A204.1 (cell line): Measurements from ENCODE around the gene UGGT1.

Experiments
- FAIRE-seq: peaks from 2 replicates; lab custom pipeline; 2012; peaks lifted over from hg19 to GRCh38; lab: Jason Lieb, UNC

The UGGT1 gene, protein sequence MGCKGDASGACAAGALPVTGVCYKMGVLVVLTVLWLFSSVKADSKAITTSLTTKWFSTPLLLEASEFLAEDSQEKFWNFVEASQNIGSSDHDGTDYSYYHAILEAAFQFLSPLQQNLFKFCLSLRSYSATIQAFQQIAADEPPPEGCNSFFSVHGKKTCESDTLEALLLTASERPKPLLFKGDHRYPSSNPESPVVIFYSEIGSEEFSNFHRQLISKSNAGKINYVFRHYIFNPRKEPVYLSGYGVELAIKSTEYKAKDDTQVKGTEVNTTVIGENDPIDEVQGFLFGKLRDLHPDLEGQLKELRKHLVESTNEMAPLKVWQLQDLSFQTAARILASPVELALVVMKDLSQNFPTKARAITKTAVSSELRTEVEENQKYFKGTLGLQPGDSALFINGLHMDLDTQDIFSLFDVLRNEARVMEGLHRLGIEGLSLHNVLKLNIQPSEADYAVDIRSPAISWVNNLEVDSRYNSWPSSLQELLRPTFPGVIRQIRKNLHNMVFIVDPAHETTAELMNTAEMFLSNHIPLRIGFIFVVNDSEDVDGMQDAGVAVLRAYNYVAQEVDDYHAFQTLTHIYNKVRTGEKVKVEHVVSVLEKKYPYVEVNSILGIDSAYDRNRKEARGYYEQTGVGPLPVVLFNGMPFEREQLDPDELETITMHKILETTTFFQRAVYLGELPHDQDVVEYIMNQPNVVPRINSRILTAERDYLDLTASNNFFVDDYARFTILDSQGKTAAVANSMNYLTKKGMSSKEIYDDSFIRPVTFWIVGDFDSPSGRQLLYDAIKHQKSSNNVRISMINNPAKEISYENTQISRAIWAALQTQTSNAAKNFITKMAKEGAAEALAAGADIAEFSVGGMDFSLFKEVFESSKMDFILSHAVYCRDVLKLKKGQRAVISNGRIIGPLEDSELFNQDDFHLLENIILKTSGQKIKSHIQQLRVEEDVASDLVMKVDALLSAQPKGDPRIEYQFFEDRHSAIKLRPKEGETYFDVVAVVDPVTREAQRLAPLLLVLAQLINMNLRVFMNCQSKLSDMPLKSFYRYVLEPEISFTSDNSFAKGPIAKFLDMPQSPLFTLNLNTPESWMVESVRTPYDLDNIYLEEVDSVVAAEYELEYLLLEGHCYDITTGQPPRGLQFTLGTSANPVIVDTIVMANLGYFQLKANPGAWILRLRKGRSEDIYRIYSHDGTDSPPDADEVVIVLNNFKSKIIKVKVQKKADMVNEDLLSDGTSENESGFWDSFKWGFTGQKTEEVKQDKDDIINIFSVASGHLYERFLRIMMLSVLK (N-terminal part only)

DNA sequence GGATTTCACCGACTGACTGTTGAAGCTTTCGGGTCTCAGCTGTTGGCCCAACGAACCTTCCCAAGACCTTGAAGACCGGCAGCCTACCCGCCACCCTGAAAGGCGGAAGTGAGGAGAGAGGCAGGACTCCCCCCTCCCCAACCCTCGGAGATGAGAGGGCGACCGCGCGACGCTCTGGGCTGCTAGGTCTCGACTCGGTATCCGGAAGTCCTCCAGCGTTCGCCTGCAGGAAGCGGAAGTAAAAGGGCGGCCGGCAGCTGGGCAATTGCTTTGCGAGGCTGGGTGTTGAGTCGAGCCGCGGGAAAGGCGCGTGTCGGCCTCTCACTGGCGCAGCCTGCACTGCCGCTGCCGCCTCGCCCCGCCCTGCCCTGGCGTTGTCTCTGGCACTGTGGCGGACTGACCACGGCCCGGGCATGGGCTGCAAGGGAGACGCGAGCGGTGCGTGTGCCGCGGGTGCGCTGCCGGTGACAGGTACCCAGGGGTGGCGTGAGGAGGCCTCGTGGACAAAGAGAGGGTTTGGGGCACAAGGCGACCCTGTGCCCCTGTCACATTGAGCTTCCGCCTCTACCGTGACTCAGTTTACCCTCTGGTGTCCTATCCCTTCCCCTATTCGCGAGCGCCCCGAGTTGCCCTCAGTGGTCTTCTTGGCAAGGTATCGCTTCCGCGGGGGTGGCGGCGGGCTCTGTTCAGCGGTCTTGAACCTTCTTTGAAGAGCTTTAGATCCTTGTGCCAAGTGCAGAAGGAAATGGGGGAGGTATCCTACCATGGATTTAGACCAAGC is at the start of gene UGGT1:
UGGT1 (plus strand) TSS at position 256 of the 781 bp plus-strand sequence; CDS start at position 414, 158 bp downstream.
- FAIRE-seq: peak; percentile 94

DNA sequence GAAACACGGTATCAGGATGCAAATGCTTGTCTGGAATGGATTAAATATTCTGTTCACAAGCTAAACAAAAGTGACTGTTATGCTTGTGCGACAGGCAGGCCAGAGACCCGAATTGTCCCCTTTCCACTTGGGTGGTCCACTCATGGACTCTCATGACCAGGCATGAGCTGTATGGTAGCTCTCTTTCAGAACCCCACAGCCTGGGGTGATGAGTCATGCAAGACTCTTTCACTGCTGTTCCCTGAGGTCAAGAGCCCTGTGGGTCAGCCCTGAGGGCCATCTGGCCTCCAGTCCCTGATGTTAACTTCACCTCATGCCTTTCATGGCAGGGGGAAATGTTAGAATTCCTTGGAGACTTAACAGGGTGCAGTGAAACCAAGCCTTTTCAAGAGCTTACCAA is 49.4 kb upstream of the UGGT1 start:
- no peak for FAIRE-seq

DNA sequence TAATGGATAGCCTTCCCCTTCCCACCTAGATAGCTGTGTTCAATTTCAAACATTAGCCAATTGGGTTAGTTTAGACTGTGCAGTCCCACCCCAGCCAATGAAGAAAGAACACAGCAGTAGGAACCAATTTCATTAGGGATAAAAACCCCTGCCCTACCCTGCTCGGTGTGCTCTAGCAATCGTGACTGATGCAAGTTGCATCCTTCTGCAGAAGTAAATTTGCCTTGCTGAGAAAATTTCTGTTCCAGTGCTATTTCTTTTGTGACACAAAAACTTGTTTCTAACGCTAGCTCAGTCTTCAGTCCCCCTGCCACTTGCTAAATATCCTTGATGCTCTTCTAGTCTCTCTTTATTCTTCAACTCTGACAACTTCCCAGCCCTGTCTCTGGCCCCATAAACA is 48.0 kb upstream of the UGGT1 start:
- no peak for FAIRE-seq

DNA sequence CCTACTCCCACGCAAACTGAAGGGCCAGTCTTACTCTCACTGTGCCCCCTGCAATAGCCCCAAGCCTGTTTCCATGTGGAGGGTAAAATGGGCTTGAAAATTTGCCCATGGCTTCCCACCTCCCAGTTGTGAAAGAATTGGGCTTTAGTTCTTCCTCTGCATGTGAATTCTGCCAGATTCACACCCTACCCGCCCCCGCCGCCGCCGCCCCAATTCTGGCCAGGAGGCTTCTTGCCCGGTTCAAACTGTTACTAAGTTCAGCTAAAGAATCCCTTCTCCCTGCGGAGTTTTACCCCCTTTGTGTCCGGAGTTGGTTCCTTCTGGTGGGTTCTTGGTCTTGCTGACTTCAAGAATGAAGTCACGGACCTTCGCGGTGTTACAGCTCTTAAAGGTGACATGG is 37.7 kb upstream of the UGGT1 start:
- no peak for FAIRE-seq

DNA sequence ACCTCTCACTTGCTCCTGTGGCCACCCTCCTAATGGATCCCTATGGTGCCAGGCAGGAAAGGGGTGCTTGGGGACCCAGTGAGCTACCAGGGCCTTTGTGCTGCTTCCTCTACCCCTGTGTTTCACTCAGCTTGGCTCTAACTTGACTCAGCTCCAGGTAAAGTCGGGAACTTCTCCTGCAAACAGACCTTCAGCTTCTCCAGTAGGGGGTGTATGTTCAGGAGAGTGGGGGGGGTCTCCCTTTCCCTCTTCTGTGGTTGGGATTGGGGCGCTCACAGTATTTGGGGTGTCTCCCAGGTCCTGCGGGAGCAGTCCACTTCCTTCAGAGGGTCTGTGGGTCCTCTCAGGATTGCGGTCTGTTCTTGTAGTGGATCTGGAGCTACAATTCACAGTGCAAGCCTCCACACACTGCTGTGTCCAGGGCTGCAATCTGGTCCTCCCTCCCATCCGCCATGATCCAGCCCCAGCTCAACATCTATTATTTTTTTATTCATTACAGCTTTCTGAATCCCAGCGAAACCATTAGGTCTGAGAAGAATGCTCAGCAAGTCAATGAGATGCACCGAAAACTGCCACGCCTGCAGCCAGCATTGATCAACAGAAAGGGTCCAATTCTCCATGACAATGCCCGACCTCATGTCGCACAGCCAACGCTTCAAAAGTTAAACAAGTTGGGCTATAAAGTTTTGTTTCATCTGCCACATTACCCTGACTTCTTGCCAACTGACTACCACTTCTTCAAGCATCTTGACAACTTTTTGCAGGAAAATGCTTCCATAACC is 36.7 kb upstream of the UGGT1 start:
- FAIRE-seq: no peak

DNA sequence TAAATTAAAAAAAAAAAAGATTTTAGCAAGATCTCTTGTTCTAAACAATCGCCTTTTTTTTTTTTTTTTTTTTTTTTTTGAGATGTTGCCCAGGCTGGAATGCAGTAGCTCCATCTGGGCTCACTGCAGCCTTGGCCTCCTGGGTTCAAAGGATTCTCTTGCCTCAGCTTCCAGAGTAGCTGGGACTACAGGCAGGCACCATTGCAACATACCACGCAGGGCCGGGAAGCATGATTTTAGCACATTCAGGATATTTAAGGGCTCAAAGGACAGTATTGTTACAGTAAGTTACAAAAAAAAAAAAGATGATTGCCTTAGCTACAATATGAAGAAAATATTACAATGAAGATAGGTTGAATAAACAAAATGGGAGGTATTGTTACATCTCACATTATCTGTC is 33.7 kb upstream of the UGGT1 start:
- no peak for FAIRE-seq

DNA sequence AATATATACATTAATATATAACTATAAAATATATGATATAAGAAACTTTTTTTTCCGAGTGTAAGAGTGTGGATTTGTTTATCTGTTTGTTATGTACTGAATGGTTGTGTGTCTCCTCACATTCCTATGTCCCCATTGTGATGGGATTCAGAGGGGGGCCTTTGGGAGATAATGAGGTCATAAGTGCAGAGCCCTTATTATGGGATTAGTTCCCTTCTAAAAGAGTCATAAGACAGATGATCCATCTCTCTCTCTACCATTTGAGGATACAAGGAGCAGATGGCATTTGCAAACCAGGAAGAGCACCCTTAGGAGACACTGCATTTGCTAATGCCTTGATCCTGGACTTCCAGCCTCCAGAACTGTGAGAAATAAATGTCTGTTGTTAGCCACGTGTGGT is 32.9 kb upstream of the UGGT1 start:
- no peak for FAIRE-seq

DNA sequence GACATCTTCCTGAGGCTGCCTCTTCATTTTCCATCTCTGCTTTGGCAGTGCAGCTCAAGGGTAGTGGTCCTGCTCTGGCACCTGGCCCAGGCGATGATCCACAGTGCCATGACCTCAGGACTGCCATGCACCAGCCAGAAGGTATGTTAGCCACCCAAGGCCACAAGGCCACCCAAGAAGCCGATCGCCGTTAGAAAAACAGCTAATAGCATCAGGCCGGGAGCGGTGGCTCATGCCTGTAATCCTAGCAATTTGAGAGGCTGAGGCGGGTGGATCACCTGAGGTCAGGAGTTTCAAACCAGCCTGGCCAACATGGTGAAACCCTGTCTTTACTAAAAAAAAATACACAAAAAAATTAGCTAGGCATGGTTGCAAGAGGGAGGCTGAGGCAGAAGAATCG is 28.4 kb upstream of the UGGT1 start:
- FAIRE-seq: no peak

DNA sequence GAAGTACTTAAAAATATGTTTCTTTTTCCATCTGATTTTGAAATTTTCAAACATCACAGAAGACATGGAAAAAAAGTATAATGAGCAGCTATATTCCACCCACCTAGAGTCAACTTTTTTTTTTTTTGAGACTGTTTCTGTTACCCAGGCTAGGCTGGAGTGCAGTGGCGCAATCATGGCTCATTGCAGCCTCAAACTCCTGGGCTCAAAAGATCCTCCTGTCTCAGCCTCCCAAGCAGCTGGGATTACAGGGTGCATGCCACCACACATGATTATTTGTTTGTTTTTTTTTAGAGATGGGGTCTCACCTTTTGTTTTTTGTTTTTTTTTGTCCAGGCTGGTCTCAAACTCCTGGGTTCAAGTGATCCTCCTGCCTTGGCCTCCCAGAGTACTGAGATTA is 26.6 kb upstream of the UGGT1 start:
- no peak for FAIRE-seq

DNA sequence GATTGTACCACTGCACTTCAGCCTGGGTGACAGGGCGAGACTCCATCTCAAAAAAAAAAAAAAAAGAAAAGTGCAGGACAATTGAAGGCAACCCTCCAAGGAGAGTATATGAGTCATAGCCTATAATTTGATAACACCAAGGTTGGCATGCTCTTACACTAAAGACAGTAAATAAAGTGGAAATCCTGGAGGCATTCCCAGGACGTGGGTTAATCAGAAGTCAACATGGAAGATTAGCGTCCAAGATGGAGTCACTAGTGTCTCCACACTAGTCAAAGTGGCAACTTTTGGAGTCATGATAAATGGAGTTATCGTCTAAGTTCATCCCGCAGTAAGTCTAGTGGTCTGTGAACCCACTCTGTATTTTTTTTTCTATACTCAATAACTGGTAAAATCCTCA is 21.2 kb upstream of the UGGT1 start:
- no peak for FAIRE-seq

DNA sequence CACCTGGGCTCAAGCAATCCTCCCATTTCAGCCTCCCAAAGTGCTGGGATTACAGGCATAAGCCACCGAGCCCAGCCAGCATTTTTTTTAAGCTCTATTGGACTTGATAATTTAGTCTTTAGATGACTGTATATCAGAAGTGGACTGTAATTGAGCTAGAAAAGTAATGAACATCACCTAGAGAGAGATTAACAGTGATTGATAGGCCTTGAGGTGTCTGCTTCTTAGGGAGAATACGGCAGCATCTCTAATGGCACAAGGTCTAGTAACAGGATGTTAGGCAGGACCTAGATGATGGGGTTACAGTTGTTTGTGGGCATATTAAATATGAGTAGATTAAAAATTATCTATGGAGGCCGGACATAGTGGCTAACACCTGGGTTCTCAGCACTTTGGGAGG is 17.7 kb upstream of the UGGT1 start:
- no peak for FAIRE-seq

DNA sequence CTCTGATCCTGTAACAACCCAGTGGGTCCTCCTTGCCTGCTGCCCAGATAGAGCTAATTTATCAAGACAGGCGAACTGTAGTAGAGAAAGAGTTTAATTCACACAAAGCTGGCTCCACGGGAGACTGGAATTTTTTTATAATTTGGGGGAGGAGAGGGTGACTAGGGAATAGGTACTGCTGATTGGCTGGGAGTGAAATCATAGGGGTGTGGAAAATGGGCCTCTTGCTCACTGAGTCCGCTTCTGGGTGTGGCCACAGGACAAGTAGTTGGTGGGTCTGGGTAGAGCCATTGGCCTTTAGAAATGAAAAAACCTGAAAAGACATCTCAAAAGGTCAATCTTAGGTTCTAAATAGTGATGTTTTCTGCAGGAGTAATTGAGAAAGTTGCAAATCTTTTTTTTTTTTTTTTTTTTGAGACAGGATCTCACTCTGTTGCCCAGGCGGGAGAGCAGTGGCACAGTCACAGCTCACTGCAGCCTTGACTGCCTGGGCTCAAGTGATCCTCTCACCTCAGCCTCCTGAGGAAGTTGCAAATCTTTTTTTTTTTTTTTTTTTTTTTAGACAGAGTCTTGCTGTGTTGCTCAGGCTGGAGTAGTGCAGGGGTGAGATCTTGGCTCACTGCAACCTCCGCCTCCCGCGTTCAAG is 14.4 kb upstream of the UGGT1 start:
- FAIRE-seq: no peak

DNA sequence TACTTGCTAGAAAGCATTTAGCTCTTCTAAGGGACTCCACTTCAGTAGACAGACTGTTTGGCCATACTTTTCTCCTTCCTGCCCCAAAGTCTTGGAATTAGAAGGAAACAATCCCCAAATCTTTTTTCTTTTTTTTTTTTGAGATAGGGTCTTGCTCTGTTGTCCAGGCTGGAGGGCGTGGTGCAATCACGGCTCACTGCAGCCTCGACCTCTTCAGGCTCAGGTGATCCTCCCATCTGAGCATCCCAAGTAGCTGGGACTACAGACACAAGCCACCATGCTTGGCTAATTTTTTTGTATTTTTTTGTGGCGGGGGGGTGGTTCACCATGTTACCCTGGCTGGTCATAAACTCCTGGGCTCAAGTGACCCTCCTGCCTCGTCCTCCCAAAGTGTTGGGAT is 6.2 kb upstream of the UGGT1 start:
- no peak for FAIRE-seq

DNA sequence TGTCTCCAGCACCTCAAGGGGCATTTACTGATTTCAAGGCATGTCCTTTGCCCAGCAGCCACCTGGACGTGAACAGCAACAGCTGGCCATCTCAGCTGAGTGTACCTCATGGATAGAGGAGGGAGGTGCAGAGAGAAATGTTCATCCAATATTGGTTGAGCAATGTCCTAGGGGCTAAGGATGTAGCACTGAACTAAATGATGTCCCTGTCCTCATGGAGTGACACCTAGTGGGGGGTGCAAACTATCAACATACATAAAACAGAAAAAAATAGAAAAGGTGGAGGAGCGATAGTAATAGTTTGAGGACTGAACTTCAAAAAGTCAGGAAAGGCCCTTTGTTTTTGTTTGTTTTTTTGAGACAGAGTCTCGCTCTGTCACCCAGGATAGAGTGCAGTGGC is 4.8 kb upstream of the UGGT1 start:
- FAIRE-seq: no peak

DNA sequence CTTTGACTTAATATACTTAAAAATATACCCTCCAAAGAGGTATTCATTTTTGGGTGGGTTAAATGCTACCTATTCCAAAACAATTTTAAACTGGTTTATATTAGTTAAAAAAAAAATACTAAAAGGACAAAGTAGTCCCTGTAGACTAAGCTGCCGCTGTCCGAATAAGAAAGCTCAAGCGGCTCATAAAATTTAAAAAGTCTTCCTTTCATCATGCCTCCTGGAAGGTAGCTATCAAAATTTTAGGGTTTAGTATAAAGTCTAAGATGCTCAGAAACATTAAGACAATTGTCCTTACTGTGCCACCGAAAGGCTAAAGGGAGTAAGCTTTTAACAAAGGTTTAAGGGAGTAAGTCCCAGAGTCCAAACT is 440 bp upstream of the UGGT1 start:
- FAIRE-seq: no peak

DNA sequence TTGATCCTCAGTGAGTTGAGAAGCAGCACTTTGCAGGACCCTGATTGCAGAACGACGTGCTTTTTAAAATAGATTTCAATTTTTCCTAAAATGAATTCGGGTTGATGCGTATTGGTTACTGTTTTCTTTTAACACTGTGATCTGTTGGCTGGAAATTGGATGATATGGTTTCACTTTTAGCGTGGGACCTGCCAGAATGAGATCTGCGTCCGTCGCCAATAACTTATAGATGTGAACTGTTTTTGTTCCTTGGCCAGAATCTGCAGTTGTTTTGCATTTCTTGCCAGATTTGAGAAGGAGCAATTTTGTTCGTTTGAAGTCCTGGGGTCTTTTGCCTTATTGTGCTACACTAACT is 703 bp downstream of the UGGT1 start:
- no peak for FAIRE-seq

DNA sequence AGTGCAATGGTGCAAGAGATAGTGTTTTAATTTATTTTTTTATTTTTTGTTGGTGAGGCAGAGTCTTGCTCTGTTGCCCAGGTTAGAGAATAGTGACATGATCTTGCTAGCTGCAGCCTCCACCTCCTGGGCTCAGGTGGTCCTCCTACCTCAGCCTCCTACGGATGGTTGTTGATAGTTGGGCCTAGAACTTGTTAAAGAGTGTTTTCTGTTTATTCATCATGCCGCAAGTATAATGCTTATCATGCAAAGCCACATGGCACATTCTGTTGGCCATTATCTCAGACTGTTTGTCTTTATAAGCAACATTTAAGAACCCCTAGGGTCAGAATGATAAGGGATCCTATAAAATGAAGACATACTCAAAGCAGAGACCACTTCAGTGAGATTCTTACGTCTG is 1.7 kb downstream of the UGGT1 start:
- no peak for FAIRE-seq

DNA sequence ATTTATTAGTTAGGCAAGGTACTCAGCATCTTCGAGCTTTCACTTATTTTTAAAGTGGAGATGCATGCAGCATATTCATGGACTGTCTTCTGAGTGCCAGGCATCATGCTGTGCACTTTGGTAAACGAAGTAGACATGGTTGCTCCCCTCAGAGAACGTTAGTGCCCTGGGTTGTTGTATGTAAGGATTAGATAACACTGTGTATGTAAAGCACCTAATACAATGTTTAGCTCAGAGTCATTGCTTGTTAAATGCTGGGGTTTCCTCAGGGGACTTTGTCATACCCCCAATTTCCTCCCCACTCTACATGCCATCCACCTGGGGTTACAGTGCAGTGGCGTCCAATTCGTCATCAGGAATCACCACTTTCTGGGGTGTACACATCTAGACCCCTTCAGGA is 2.8 kb downstream of the UGGT1 start:
- no peak for FAIRE-seq

DNA sequence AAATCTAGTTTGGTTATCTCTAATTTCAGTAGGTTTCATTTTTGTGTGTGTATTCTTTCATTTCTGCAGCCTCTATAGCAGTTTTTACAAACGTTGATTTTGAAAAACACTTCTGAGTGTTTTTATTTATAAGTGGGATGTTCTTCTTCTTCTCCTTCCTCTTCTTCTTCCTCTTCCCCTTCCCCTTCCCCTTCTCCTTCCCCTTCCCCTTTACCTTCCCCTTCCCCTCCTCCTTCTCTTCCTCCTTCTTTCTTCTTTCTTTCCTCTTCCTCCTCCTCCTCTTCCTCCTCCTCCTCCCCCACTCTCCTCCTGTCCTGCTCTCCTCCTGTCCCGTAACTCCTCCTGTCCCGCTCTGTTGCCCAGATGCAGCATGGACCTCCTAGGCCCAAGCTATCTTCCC is 4.2 kb downstream of the UGGT1 start:
- no peak for FAIRE-seq

DNA sequence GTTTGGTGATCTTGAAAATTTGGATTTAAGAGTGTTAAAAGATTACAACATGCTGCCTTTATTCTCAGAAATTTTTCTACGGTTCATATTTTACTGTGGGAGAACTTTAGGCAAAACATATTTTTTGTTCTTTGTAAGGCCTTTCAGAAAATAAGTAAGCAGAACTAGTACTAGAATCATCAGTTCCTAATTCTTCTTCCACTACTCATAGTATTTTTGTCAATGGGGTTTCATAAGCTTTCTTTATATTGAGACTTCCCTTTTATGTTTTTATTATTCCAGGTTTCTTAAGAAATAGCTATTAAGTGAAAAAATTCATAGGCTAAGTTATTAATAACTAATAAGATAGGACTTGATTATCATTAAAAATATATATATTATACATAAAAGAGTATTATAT is 12.4 kb downstream of the UGGT1 start:
- no peak for FAIRE-seq

DNA sequence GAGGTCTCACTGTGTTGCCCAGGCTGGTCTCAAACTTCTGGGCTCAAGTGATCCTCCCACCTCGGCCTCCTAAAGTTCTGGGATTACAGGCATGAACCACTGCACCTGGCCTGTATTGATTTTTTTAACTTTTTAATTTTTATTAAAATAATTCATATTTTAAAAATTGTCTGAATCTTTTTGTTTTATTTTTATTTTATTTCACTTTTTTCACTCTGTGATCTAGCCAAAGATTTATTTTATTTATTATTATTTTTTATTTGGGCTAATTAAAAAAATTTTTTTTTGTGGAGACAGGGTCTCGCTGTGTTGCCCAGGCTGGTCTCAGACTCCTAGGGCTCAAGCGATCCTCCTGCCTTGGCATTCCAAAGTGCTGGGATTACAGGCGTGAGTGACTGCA is 14.1 kb downstream of the UGGT1 start:
- FAIRE-seq: no peak
